Large intestine (tissue), 3 donors: Measurements from ENCODE around the gene ABHD1. TPM values are rescaled to one million over a fixed set of nuclear protein-coding genes. Genes with fewer than 3 reads are reported as not detected.
A peak's percentile ranks its signal among the peaks of the same experiment; 100 is the strongest.
"Not testable (repeated sequence)": the region's sequence is repeated elsewhere in the genome, so short reads cannot be mapped to it uniquely, and the experiment has no call there.

Experiments
- DNase-seq, 2 donors: peaks; one replicate each; pipeline versions ENCODE4 v3.0.0 to v3.0.0-alpha.2; 2013
- H3K27ac ChIP-seq: one replicate; pipeline ENCODE4 v1.5.1; 2013; ENCODE audit warnings: low read length
- H3K27me3 ChIP-seq: 2 replicates; pipeline ENCODE4 v1.6.1; 2013; ENCODE audit warnings: low read length; ENCODE audit not compliant: control insufficient read depth, insufficient read depth
- H3K36me3 ChIP-seq: 2 replicates; pipeline ENCODE4 v1.6.1; 2013; ENCODE audit warnings: low read length; ENCODE audit not compliant: control insufficient read depth, insufficient read depth
- H3K4me1 ChIP-seq: one replicate; pipeline ENCODE4 v1.6.1; 2013; ENCODE audit warnings: low read length; ENCODE audit not compliant: control insufficient read depth, insufficient read depth
- H3K4me3 ChIP-seq: one replicate; pipeline ENCODE4 v1.5.1; 2013; ENCODE audit warnings: low read length
- H3K9me3 ChIP-seq: one replicate; pipeline ENCODE4 v1.6.1; 2013; ENCODE audit warnings: mild to moderate bottlenecking, low read depth, low read length, moderate library complexity; ENCODE audit not compliant: control insufficient read depth
- WGBS: methylation state at CpG from one replicate; pipeline ENCODE4 v1.1.5; 2013; ENCODE audit warnings: low lambda C conversion rate; ENCODE audit not compliant: insufficient coverage; 5-methylcytosine and 5-hydroxymethylcytosine counted together
- polyA plus RNA-seq: library from polyadenylated mRNA; unstranded; fragments of 120-200 nt; gene quantifications from one replicate; pipeline ENCODE4 v1.2.1, GENCODE V29; 2013

The ABHD1 gene
- polyA plus RNA-seq, 1 donor: 2.0 TPM

DNA sequence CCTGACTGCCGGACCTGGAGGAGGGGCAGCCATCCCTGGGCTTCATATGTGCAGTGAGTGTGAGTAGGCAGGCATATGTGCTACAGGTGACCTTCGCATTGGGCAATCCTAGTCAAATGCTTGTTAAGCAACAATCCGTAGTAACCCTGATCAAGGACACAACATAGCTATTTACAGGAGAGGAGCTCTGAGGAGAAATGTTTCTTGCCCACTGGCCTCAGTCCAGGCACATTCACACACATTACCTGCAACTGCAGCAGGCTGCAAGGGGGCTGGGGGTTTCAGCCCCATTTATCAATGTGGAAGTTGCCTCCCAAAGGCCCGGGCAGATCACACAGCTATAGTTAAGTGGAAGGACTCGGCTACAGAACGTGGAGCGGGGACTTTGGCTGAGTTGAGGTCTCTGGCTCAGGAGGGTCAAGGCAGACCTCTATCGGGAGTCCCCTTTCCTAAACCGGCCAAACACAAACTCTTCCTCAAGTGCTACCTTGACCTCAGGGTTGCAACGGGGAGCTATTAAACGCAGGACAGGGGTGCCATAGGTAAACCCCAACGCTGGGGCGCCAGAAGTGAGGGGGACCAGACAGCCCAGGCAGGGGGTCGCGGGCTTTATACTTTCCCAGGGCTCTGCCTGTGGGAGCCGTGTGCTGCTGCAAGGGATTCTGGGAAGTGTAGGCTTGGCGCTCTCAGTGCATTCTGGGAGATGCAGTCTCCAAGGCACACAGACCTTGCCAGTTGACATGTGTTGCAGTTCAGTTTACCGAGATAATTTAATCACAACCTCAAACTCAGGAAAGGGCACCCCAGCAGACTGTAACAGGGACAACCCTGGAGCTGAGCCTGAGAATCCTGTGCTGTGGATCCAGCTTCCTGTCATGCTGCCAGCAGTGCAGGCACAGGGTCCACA is 27.6 kb upstream of the ABHD1 start:
- no peaks in the 10 kb centered on the region for H3K9me3 ChIP-seq
- peaks cover 59% of the 10 kb centered on the region for H3K4me1 ChIP-seq
- peak overlapping the region; percentile 88 for H3K27ac ChIP-seq
- no peaks in the 10 kb centered on the region for H3K27me3 ChIP-seq
- WGBS: no CpG with 5 or more reads among the region's 18 CpGs
- H3K36me3 ChIP-seq: peaks cover 60% of the 10 kb centered on the region
- peak; percentile 81 to 86 for DNase-seq
- H3K4me3 ChIP-seq: peak overlapping the region; percentile 27

GRCh38 chr2:27096748-27097297 is 26.8 kb upstream of the ABHD1 start:
- Histone ChIP-seq H3K4me3 (no peak overlapping the region), H3K27me3 (no peaks in the 10 kb centered on the region), H3K9me3 (no peaks in the 10 kb centered on the region), H3K4me1 (peaks cover 50% of the 10 kb centered on the region), H3K27ac (no peak overlapping the region), H3K36me3 (peaks cover 56% of the 10 kb centered on the region)
- no peak for DNase-seq
- no CpG with 5 or more reads among the region's 3 CpGs for WGBS

- peaks cover 52% of the 10 kb centered on the region for H3K36me3 ChIP-seq
- DNase-seq: no peak
- H3K27me3 ChIP-seq: no peaks in the 10 kb centered on the region
- no peak overlapping the region for H3K4me3 ChIP-seq
- H3K9me3 ChIP-seq: no peaks in the 10 kb centered on the region
- H3K27ac ChIP-seq: no peak overlapping the region
- H3K4me1 ChIP-seq: peaks cover 45% of the 10 kb centered on the region
- no CpG with 5 or more reads among the region's 14 CpGs for WGBS
Observed at GRCh38 chr2:27097341-27097740, 26.3 kb upstream of the ABHD1 start.

- Histone ChIP-seq H3K4me1 (peaks cover 24% of the 10 kb centered on the region), H3K9me3 (no peaks in the 10 kb centered on the region), H3K36me3 (peaks cover 49% of the 10 kb centered on the region), H3K27me3 (no peaks in the 10 kb centered on the region), H3K4me3 (no peak overlapping the region), H3K27ac (no peak overlapping the region)
- WGBS: no CpG with 5 or more reads among the region's 19 CpGs
- DNase-seq: no peak
Observed at GRCh38 chr2:27099334-27099955, 24.2 kb upstream of the ABHD1 start.

- Histone ChIP-seq H3K36me3 (peaks cover 44% of the 10 kb centered on the region), H3K4me1 (peaks cover 18% of the 10 kb centered on the region), H3K27ac (no peak overlapping the region), H3K9me3 (no peaks in the 10 kb centered on the region), H3K27me3 (no peaks in the 10 kb centered on the region), H3K4me3 (no peak overlapping the region)
- DNase-seq: no peak
- WGBS: no CpG with 5 or more reads among the region's 10 CpGs
Observed at GRCh38 chr2:27100036-27100435, 23.6 kb upstream of the ABHD1 start.

- DNase-seq: peak in 1 of 2 donors; percentile 7
- H3K4me1 ChIP-seq: no peaks in the 10 kb centered on the region
- peaks cover 31% of the 10 kb centered on the region for H3K36me3 ChIP-seq
- H3K27ac ChIP-seq: no peak overlapping the region
- H3K27me3 ChIP-seq: no peaks in the 10 kb centered on the region
- H3K9me3 ChIP-seq: no peaks in the 10 kb centered on the region
- H3K4me3 ChIP-seq: no peak overlapping the region
- WGBS: no CpG with 5 or more reads among the region's 5 CpGs
Observed at GRCh38 chr2:27102329-27102728, 21.3 kb upstream of the ABHD1 start.

- Histone ChIP-seq H3K4me3 (no peak overlapping the region), H3K27ac (no peak overlapping the region), H3K9me3 (no peaks in the 10 kb centered on the region), H3K27me3 (no peaks in the 10 kb centered on the region), H3K36me3 (peaks cover 2% of the 10 kb centered on the region), H3K4me1 (no peaks in the 10 kb centered on the region)
- 83% methylated on average over 2 of the region's 3 CpGs for WGBS
- no peak for DNase-seq
Observed at GRCh38 chr2:27105981-27106380, 17.6 kb upstream of the ABHD1 start.

GRCh38 chr2:27108221-27108620 is 15.4 kb upstream of the ABHD1 start:
- no peaks in the 10 kb centered on the region for H3K4me1 ChIP-seq
- WGBS: 88% methylated on average over 2 of the region's 2 CpGs
- no peaks in the 10 kb centered on the region for H3K27me3 ChIP-seq
- H3K4me3 ChIP-seq: no peak overlapping the region
- H3K9me3 ChIP-seq: no peaks in the 10 kb centered on the region
- no peak for DNase-seq
- H3K36me3 ChIP-seq: no peaks in the 10 kb centered on the region
- H3K27ac ChIP-seq: no peak overlapping the region

- H3K4me3 ChIP-seq: no peak overlapping the region
- WGBS: no CpG with 5 or more reads among the region's 3 CpGs
- H3K27me3 ChIP-seq: no peaks in the 10 kb centered on the region
- no peaks in the 10 kb centered on the region for H3K36me3 ChIP-seq
- no peaks in the 10 kb centered on the region for H3K4me1 ChIP-seq
- H3K27ac ChIP-seq: no peak overlapping the region
- H3K9me3 ChIP-seq: no peaks in the 10 kb centered on the region
- DNase-seq: no peak
Observed at GRCh38 chr2:27109083-27109482, 14.5 kb upstream of the ABHD1 start.

- no CpG with 5 or more reads among the region's 24 CpGs for WGBS
- not testable (repeated sequence) for H3K4me1 ChIP-seq, H3K36me3 ChIP-seq, H3K27ac ChIP-seq, H3K9me3 ChIP-seq, H3K27me3 ChIP-seq, DNase-seq, H3K4me3 ChIP-seq
Observed at GRCh38 chr2:27110603-27111352, 12.8 kb upstream of the ABHD1 start.
